ENCODE results near the gene ASB15.

GRCh38 chr7:123645516-123645915 is 43.9 kb downstream of the ASB15 start:
- TF ChIP-seq EZH2 (IDR thresholded peaks at IDR 0.05; ENCODE audit: low read length, unreplicated experiment) (no peak), CTCF (conservative IDR thresholded peaks at IDR 0.05; ENCODE audit: low read depth, low read length) (no peak), EZH2phosphoT487 (IDR thresholded peaks at IDR 0.05; ENCODE audit: borderline replicate concordance, low read length) (no peak)

Data from PC-3 (cell line).